ENCODE data around the gene PSMG3.

- TF ChIP-seq, protein P1, sequence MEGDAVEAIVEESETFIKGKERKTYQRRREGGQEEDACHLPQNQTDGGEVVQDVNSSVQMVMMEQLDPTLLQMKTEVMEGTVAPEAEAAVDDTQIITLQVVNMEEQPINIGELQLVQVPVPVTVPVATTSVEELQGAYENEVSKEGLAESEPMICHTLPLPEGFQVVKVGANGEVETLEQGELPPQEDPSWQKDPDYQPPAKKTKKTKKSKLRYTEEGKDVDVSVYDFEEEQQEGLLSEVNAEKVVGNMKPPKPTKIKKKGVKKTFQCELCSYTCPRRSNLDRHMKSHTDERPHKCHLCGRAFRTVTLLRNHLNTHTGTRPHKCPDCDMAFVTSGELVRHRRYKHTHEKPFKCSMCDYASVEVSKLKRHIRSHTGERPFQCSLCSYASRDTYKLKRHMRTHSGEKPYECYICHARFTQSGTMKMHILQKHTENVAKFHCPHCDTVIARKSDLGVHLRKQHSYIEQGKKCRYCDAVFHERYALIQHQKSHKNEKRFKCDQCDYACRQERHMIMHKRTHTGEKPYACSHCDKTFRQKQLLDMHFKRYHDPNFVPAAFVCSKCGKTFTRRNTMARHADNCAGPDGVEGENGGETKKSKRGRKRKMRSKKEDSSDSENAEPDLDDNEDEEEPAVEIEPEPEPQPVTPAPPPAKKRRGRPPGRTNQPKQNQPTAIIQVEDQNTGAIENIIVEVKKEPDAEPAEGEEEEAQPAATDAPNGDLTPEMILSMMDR (IDR thresholded peaks at IDR 0.05) = no peak
- TF ChIP-seq POLR2A (IDR thresholded peaks at IDR 0.05; ENCODE audit: low read depth) (no peak), EP300 (IDR thresholded peaks at IDR 0.05) (no peak), POLR2AphosphoS5 (IDR thresholded peaks at IDR 0.05) (no peak)
Observed at GRCh38 chr7:1586126-1586826, 16.4 kb upstream of the PSMG3 start.

Measured in esophagus muscularis mucosa (tissue), 4 donors.